Measurements from ENCODE around the gene AKAP6. TPM values are rescaled to one million over a fixed set of nuclear protein-coding genes. Genes with fewer than 3 reads are reported as not detected.

AKAP6 gene
- total RNA-seq, 1 donor from 2014 or later: 3.4 TPM

DNA sequence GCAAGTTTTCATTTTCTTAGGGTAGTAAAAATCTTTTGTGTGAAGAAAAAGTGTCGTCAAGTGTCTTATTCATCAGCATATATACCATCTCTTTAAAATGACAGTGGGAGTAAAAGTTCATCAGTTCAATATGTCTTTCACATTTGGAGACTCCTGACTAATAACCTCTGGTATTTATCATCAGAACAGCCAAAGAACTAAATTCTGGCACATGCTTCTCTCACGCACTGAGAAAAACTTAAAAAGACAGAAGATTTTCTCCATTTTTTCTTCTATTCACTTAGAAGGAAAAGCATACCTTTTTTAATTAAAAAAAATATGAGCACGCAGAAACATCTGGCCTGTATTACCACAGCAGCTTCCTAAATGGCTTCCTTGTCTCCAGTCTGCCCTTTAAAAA is 265.7 kb downstream of the AKAP6 start:
- no peak for DNase-seq (ENCODE audit: low spot score, unreplicated experiment)
- no peaks in the 10 kb centered on the region for H3K9me3 Mint-ChIP-seq (ENCODE audit: low read depth)
- H3K4me3 Mint-ChIP-seq (ENCODE audit: low read depth): no peak overlapping the region
- peaks cover 3% of the 10 kb centered on the region for H3K27me3 Mint-ChIP-seq
- H3K4me1 Mint-ChIP-seq (ENCODE audit: low read depth): no peaks in the 10 kb centered on the region
- H3K27ac Mint-ChIP-seq: no peak overlapping the region
- no peaks in the 10 kb centered on the region for H3K36me3 Mint-ChIP-seq (ENCODE audit: insufficient read depth)
- TF ChIP-seq, protein P1, sequence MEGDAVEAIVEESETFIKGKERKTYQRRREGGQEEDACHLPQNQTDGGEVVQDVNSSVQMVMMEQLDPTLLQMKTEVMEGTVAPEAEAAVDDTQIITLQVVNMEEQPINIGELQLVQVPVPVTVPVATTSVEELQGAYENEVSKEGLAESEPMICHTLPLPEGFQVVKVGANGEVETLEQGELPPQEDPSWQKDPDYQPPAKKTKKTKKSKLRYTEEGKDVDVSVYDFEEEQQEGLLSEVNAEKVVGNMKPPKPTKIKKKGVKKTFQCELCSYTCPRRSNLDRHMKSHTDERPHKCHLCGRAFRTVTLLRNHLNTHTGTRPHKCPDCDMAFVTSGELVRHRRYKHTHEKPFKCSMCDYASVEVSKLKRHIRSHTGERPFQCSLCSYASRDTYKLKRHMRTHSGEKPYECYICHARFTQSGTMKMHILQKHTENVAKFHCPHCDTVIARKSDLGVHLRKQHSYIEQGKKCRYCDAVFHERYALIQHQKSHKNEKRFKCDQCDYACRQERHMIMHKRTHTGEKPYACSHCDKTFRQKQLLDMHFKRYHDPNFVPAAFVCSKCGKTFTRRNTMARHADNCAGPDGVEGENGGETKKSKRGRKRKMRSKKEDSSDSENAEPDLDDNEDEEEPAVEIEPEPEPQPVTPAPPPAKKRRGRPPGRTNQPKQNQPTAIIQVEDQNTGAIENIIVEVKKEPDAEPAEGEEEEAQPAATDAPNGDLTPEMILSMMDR (IDR thresholded peaks at IDR 0.05; ENCODE audit: unreplicated experiment): no peak

DNA sequence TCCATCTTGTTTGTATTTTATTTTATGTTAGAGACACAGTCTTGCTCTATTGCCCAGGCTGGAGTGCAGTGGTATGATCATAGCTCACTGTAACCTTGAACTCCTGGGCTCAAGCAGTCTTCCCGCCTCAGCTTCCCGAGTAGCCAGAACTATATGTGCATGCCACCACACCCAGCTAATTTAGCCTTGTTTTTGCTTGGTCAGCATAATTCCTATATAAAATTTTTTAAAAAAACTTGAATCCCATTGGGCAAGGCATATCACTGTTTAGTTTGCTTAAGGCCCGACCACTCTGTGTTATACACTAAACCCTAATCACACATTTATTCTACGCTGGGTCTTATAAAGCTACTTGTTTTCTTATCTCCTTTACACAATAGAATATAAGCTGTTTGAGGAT is 266.4 kb downstream of the AKAP6 start:
- H3K9me3 Mint-ChIP-seq (ENCODE audit: low read depth): no peaks in the 10 kb centered on the region
- no peaks in the 10 kb centered on the region for H3K4me1 Mint-ChIP-seq (ENCODE audit: low read depth)
- H3K27ac Mint-ChIP-seq: no peak overlapping the region
- H3K4me3 Mint-ChIP-seq (ENCODE audit: low read depth): no peak overlapping the region
- TF ChIP-seq, protein P1 (IDR thresholded peaks at IDR 0.05; ENCODE audit: unreplicated experiment): no peak
- peaks cover 3% of the 10 kb centered on the region for H3K27me3 Mint-ChIP-seq
- DNase-seq (ENCODE audit: low spot score, unreplicated experiment): no peak
- no peaks in the 10 kb centered on the region for H3K36me3 Mint-ChIP-seq (ENCODE audit: insufficient read depth)

DNA sequence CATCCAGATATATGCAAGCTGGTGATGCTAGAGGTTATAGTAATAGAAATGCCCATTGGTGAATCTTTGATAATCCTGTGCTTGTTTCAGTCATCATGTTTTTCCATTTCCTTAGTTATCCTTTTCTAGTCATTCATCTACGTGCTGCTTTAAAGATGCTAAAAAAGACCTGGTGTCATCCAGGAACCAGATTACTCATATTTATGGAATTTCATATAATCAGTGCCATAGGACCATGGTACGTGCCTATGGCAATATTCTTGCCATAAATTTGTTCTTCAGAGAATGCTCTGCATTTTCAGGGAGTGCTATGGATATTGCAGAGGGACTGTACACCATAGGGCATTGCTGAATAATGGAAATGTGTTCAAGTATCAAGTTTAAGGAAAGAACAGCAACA is 267.3 kb downstream of the AKAP6 start:
- H3K27me3 Mint-ChIP-seq: peaks cover 3% of the 10 kb centered on the region
- H3K36me3 Mint-ChIP-seq (ENCODE audit: insufficient read depth): no peaks in the 10 kb centered on the region

DNA sequence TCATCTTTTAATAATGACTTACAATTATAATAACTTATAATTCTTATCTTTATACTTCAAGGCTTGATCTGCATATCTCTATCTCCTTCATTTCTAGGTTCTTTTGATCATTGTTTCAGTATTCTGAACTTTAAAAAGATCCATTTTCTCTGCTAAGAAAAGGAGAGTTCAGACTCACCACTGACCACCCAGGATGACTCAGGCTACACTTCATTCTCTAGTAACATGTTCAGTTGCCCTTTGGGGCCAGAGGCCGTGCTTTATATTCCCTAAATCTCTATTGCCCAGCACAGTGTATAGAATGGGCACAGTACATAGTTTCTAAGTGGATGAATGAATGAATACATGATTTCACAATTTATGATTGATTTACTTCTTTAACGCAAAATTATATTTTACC is 268.7 kb downstream of the AKAP6 start:
- TF ChIP-seq, protein P1 (IDR thresholded peaks at IDR 0.05; ENCODE audit: unreplicated experiment): no peak
- peaks cover 4% of the 10 kb centered on the region for H3K27me3 Mint-ChIP-seq
- peaks cover 1% of the 10 kb centered on the region for H3K4me1 Mint-ChIP-seq (ENCODE audit: low read depth)
- no peaks in the 10 kb centered on the region for H3K9me3 Mint-ChIP-seq (ENCODE audit: low read depth)
- H3K36me3 Mint-ChIP-seq (ENCODE audit: insufficient read depth): no peaks in the 10 kb centered on the region
- no peak overlapping the region for H3K4me3 Mint-ChIP-seq (ENCODE audit: low read depth)
- no peak for DNase-seq (ENCODE audit: low spot score, unreplicated experiment)
- H3K27ac Mint-ChIP-seq: no peak overlapping the region

More for the DNA sequence above, 267.3 kb downstream of the AKAP6 start:
- H3K27ac Mint-ChIP-seq: no peak overlapping the region
- no peak overlapping the region for H3K4me3 Mint-ChIP-seq (ENCODE audit: low read depth)
- H3K4me1 Mint-ChIP-seq (ENCODE audit: low read depth): peaks cover under 1% of the 10 kb centered on the region
- TF ChIP-seq, protein P1 (IDR thresholded peaks at IDR 0.05; ENCODE audit: unreplicated experiment): no peak
- DNase-seq (ENCODE audit: low spot score, unreplicated experiment): no peak
- H3K9me3 Mint-ChIP-seq (ENCODE audit: low read depth): no peaks in the 10 kb centered on the region

DNA sequence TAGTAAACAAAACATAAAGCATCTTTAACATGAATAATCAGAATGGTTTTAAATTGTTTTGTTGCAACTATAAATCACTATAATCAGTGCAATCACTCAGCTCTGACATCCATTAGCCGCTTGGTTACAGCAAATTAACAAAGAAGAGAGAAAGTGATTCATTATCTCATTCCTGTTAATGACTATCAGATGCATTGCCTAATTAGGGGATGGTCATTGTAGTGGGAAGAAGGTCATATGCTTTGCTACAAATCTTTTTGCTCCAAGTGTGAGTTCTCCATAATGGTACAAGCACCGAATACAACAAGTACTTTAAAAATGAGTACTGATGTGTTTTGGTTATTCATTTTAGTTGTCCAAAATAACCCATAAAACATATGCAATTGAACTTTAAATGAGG is 272.0 kb downstream of the AKAP6 start:
- Mint-ChIP-seq H3K27me3 (peaks cover 4% of the 10 kb centered on the region), H3K4me3 (ENCODE audit: low read depth) (no peak overlapping the region), H3K4me1 (ENCODE audit: low read depth) (peaks cover 1% of the 10 kb centered on the region), H3K9me3 (ENCODE audit: low read depth) (no peaks in the 10 kb centered on the region), H3K36me3 (ENCODE audit: insufficient read depth) (no peaks in the 10 kb centered on the region), H3K27ac (no peak overlapping the region)
- no peak for DNase-seq (ENCODE audit: low spot score, unreplicated experiment)
- TF ChIP-seq, protein P1 (IDR thresholded peaks at IDR 0.05; ENCODE audit: unreplicated experiment): no peak
